HepG2 (cell line): ENCODE results near the gene C14orf93. TPM values are rescaled to one million over a fixed set of nuclear protein-coding genes. Genes with fewer than 3 reads are reported as not detected.

ENCODE experiments used
- GATAD1 ChIP-seq: IDR thresholded peaks from 2 replicates; pipeline ENCODE4 v1.6.1; 2016; ENCODE audit warnings: missing genetic modification reagents, missing compliant biosample characterization
- HNF1A ChIP-seq, 2 experiments: sonication (generic) in 1 of 2; formaldehyde crosslinking in 1 of 2; IDR thresholded peaks; 2 replicates each; pipeline versions ENCODE4 v1.4.0 to v1.6.1; 2016 to 2020; ENCODE audit warnings: borderline replicate concordance in 1 of 2, low read depth in 1 of 2, mild to moderate bottlenecking in 1 of 2, missing genetic modification reagents in 1 of 2
- KDM5B ChIP-seq: sonication (generic); formaldehyde crosslinking; IDR thresholded peaks from 2 replicates; pipeline ENCODE4 v1.4.0; 2020; ENCODE audit warnings: missing genetic modification reagents, mild to moderate bottlenecking, borderline replicate concordance
- MIER3 ChIP-seq: IDR thresholded peaks from 2 replicates; pipeline ENCODE4 v1.6.1; 2016; ENCODE audit warnings: missing compliant biosample characterization, borderline replicate concordance
- MXD4 ChIP-seq: IDR thresholded peaks from 2 replicates; pipeline ENCODE4 v1.6.1; 2016; ENCODE audit warnings: mild to moderate bottlenecking, missing biosample characterization, missing genetic modification reagents
- POGK ChIP-seq: sonication (generic); formaldehyde crosslinking; conservative IDR thresholded peaks from 2 replicates; pipeline ENCODE4 v1.8.0; 2022; ENCODE audit warnings: mild to moderate bottlenecking, moderate library complexity, missing genetic modification reagents
- SP2 ChIP-seq: sonication (generic); formaldehyde crosslinking; IDR thresholded peaks from 2 replicates; pipeline ENCODE4 v1.5.1; 2020; ENCODE audit warnings: mild to moderate bottlenecking, missing genetic modification reagents
- TMF1 ChIP-seq: sonication (generic); formaldehyde crosslinking; IDR thresholded peaks from 2 replicates; pipeline ENCODE4 v1.8.1; 2022; ENCODE audit warnings: low read depth, missing genetic modification reagents
- ZBTB10 ChIP-seq: sonication (generic); formaldehyde crosslinking; IDR thresholded peaks from 2 replicates; pipeline ENCODE4 v1.4.0; 2020; ENCODE audit warnings: missing genetic modification reagents, borderline replicate concordance
- ZNF205 ChIP-seq: IDR thresholded peaks from 2 replicates; pipeline ENCODE4 v1.6.1; 2018; ENCODE audit warnings: missing biosample characterization, missing genetic modification reagents
- ZNF407 ChIP-seq: sonication (generic); formaldehyde crosslinking; IDR thresholded peaks from one replicate; pipeline ENCODE4 v1.5.1; 2020; ENCODE audit warnings: mild to moderate bottlenecking, missing genetic modification reagents; ENCODE audit errors: not compliant biosample characterization
- ZNF496 ChIP-seq: sonication (generic); formaldehyde crosslinking; IDR thresholded peaks from 2 replicates; pipeline ENCODE4 v1.8.1; 2023; ENCODE audit warnings: mild to moderate bottlenecking, moderate library complexity, missing genetic modification reagents; ENCODE audit not compliant: insufficient replicate concordance
- polyA plus RNA-seq, 8 experiments: library from polyadenylated mRNA; depleted of rRNA in 3 of 8; stranded (reverse) in 7 of 8; unstranded in 1 of 8; fragments of >200 nt; fragmentation: Illumina TruSeq in 4 of 8; extraction: Trizol in 4 of 8; gene quantifications; 2 replicates each; pipeline versions ENCODE4 v1.2.1 to v1.2.3, GENCODE V29; 2011 to 2016; ENCODE audit warnings: low read depth in 4 of 8, missing spikeins in 1 of 8, mixed read lengths in 1 of 8; ENCODE audit not compliant: insufficient read depth in 1 of 8
- total RNA-seq, 5 experiments: library from RNA; depleted of rRNA; stranded (reverse); fragments of >200 nt; fragmentation: Illumina TruSeq; extraction: Trizol; gene quantifications; 2 replicates each; pipeline ENCODE4 v1.2.3, GENCODE V29; 2016; ENCODE audit warnings: low read depth in 1 of 5

The C14orf93 gene
- total and polyA plus RNA-seq, 2 of the 13 experiments (the other 11 are each of a cell fraction or from before 2014, with no cell fraction given) = 11.4 to 22.5 TPM

- no peak for TF ChIP-seq POGK (CRISPR knock-in tag)
- TF ChIP-seq ZNF205 = no peak
- no peak for TF ChIP-seq KDM5B (CRISPR knock-in tag)
- no peak for TF ChIP-seq GATAD1
- no peak for TF ChIP-seq SP2
- TF ChIP-seq MXD4 = 0 out of 2 replicates have a peak, but pooled peaks have one; percentile 2
- no peak for TF ChIP-seq ZNF496 (CRISPR knock-in tag)
- TF ChIP-seq MIER3 (CRISPR knock-in tag) = no peak
- TF ChIP-seq TMF1 (CRISPR knock-in tag) = no peak
- no peak for TF ChIP-seq ZBTB10 (CRISPR knock-in tag)
- TF ChIP-seq HNF1A (IDR thresholded peaks at IDR 0.05; ENCODE audit: low read depth) = no peak
- TF ChIP-seq HNF1A (CRISPR knock-in tag; IDR thresholded peaks at IDR 0.05; ENCODE audit: borderline replicate concordance) = 0 out of 2 replicates have a peak, but pooled peaks have one; percentile 2
- peak; percentile 35 for TF ChIP-seq ZNF407 (CRISPR knock-in tag)
Observed at GRCh38 chr14:22978487-22978837, 31.5 kb downstream of the C14orf93 start (continued).
